HG03025 (cell line): Measurements from ENCODE around the gene SERP2.

ENCODE experiments used
- ATAC-seq: cut with Tn5 transposase; IDR thresholded peaks from one replicate; pipeline ENCODE4 v1.9.1; 2021; ENCODE audit warnings: mild to moderate bottlenecking, moderate library complexity; ENCODE audit not compliant: unreplicated experiment, low FRiP score

The SERP2 gene

GRCh38 chr13:44354884-44355283 is 18.7 kb upstream of the SERP2 start:
- no peak for ATAC-seq

GRCh38 chr13:44355621-44356020 is 18.0 kb upstream of the SERP2 start:
- ATAC-seq = no peak

DNA sequence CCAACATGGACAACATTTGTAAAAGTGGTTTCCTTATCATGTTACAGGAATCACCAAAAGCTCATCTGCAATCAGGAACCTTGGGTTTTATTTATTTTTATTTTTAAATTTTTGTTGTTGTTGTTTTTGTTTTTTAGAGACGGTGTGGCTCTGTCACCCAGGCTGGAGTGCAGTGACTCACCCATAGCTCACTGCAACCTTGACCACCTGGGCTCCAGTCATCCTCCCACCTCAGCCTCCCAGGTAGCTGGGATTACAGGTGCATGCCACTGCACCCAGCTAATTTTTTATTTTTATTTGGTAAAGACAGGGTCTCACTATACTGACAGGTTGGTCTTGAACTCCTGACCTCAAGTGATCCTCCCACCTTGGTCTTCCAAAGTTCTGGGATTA is 13.6 kb upstream of the SERP2 start:
- ATAC-seq = no peak

DNA sequence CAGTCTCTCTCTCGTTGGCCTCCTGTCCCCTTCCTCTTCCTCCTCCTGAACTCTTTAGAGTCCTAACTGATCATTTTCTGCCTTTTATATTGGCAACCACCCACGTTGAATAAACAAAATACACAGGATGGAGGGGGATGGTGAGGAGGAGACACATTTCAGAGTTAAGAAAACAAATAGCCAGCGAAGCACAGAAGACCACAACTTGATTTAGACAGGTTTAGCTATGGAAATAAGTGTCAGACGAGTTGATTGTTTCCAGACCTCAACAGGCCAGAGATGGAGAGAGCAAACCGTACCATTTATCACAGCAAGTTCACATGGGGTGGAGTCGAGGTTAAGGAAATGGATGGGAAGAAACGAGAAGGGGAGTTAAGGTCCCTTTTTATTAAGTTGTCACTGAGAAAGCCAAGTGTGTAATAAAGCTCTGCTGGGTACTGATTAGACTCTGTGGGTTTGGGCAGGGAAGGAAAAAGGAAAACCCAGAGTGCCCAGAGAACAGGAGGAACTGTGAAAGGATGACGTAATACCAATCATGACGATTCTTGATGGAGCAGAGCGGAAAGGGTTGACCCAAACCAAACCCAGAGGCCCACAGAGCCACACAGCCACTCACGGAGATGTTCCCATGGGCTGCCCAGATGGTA is 11.1 kb upstream of the SERP2 start:
- ATAC-seq = no peak

GRCh38 chr13:44363631-44364344 is 9.8 kb upstream of the SERP2 start:
- ATAC-seq = no peak

GRCh38 chr13:44364345-44365000 is 9.2 kb upstream of the SERP2 start:
- no peak for ATAC-seq

GRCh38 chr13:44365008-44365407 is 8.6 kb upstream of the SERP2 start:
- ATAC-seq = no peak

- ATAC-seq = no peak
Measured at GRCh38 chr13:44365899-44366298, 7.7 kb upstream of the SERP2 start.

DNA sequence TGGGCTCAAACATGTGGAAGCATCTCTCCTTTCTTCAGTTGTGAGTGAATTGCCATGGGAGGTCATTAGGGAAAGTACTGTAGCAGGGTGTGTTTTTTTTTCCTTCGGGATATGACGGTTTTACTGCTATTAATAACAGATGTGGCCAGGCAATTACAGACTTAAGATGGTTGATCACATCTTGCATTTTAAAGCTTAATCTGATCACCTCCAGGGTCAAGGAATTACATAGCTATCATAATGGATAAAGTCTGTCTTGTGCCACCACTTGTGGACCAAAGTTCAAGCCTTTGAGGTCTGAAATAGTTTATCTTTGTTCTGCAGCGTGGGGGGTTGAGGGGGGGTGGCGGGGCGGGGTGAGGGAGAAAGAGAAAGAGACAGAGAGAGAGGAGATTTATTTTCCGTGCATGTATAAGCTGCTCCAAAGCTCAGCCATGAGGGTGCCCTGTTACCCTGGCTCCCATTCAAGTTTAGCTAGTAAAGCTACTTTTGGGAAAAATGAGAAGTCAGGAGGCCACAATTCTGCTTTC is 5.5 kb upstream of the SERP2 start:
- ATAC-seq = no peak

- no peak for ATAC-seq
Measured at GRCh38 chr13:44368599-44369368, 4.8 kb upstream of the SERP2 start.

- no peak for ATAC-seq
Measured at GRCh38 chr13:44371421-44371820, 2.2 kb upstream of the SERP2 start.

DNA sequence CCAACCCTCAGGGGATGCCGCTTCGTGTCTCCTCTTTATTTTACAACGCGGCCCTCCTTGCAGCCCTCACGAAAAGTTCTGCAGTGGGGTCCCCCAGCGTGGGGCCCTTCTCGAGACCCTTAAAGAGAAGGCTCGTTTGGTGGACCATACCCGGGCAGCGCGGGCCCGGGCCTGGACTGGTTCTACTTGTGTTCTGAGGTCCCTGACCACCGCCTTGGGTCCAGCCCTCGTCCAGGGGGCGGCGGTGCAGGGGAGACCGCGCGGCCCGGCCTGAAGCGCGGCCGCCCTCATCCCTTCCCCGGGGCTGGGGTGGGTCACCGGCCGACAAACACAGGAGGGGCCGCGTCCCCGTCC is 400 bp upstream of the SERP2 start:
- ATAC-seq = no peak

DNA sequence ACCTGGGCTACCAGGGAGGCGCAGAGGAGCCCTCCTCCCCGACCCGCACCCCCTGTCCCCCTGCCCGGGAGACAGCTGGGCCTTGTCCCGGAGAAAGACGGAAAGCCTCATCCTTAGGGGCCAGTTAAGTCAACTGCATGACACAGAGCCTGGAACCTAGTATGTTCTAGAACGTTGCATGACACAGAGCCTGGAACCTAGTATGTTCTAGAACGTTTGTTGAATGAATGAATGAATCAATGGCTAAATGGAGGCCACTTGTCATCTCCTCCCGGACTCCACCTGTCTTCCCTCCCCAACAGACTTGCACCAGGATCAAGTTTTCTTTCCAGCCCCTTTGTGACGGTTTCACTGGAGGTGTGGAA is 706 bp downstream of the SERP2 start:
- no peak for ATAC-seq

DNA sequence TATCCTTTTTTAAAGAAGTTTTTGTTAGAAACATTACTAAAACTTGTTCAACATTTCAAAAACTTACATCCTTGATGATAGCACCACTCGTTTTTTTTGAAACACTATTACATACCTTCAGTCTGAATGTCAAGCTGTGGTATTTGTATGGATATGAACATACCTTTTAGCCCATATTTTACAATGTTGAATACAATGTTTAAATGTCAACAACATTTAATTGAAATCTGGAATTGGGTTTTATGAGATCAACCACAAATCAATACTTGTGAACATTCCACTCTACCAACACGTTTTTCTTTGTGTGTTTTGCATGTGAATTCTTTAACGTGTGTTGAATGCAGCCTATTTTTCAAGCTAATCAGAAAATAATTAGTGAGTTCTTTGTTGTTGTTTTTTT is 4.7 kb downstream of the SERP2 start:
- no peak for ATAC-seq

- ATAC-seq = no peak
Measured at GRCh38 chr13:44379885-44380284, 6.3 kb downstream of the SERP2 start.

GRCh38 chr13:44380404-44381165 is 7.0 kb downstream of the SERP2 start:
- ATAC-seq = no peak

GRCh38 chr13:44382635-44383145 is 9.1 kb downstream of the SERP2 start:
- ATAC-seq = no peak

DNA sequence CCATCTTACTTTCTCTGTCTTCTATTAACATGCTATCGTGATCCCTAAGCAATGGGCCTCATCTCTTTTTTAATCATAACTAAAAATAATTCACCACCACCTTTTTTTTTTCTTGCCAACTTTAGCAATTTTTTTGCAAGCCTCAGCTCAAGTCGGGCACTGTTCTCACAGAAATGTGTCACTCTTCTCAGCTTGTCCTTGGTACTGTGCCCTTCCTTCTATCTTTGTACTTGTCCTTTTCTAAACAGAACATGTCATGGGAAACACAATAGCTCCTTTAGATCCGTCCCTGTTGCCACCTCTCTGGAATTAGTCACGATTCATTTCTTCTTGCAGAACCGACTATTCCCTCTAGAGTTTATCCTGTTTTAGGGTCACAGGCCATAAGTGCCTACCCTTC is 10.3 kb downstream of the SERP2 start:
- ATAC-seq = no peak

DNA sequence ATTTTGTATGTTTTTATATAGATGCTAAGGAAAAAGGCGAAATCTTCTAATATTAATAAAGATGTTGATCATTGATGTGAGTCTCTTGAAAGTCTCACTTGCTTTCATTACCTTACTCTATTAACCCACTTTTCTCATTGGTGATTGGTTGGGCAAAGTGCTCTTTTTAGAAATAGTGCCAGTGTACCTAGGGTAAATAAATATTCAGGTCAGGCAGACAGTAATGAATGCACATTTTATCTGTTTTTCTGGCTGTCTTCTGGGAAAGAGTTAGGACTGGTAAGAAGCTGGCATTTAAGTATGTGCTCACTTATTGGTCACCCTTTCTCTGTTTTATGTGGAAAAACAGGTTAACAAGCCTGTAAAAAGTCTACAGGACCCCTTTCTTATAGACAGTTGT is 11.2 kb downstream of the SERP2 start:
- no peak for ATAC-seq

GRCh38 chr13:44385401-44385800 is 11.8 kb downstream of the SERP2 start:
- ATAC-seq = no peak
